Measurements from ENCODE around the gene EVX1. TPM values are rescaled to one million over a fixed set of nuclear protein-coding genes. Genes with fewer than 3 reads are reported as not detected.
A peak's percentile ranks its signal among the peaks of the same experiment; 100 is the strongest.

The EVX1 gene
- total RNA-seq, 1 experiment from 2014 or later, result not detected

DNA sequence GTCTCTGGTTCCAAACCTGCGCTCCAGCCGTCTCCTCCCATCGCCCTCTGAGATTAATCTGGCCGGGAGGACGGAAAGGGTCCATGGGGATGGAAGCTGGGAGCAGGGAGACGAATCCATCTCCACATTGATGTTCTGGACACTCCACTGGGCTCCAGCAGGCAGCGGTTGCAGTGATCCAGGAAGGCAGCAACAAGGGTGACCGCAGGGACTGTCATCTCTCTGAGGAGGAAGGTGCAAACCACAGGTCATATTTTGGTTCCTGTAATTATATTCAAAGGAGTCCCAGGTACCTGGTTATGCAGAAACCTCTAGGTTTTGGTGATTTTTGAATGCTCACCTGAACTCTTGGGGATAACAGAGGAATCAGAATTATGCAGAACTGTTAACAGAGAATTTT is 54.8 kb downstream of the EVX1 start:
- Histone ChIP-seq H4K20me1 (ENCODE audit: control insufficient read depth, insufficient read depth, insufficient read length) (no peaks in the 10 kb centered on the region), H3K9ac (ENCODE audit: extremely low read depth, insufficient read length, low read length) (no peak overlapping the region), H3T11ph (ENCODE audit: low read length) (no peak overlapping the region), H2BK12ac (ENCODE audit: insufficient read length, low read depth, low read length) (no peak overlapping the region), H3K4ac (ENCODE audit: low read depth, low read length) (no peak overlapping the region), H3K27me3 (ENCODE audit: insufficient read depth, low read length) (no peaks in the 10 kb centered on the region), H2BK120ac (ENCODE audit: low read depth, low read length, poor library complexity, severe bottlenecking) (no peak overlapping the region), H3K14ac (ENCODE audit: insufficient read depth, low read length) (peak overlapping the region; percentile 49; the same call in 1 of the 2 replicates), H2BK5ac (ENCODE audit: insufficient read length, low read length) (no peak overlapping the region), H3K23me2 (ENCODE audit: insufficient read length, low read depth, low read length, poor library complexity, severe bottlenecking) (no peaks in the 10 kb centered on the region), H4K8ac (replicated peaks; ENCODE audit: insufficient read length, low read depth, low read length) (no peak overlapping the region), H3K79me1 (ENCODE audit: insufficient read depth, low read depth, low read length, poor library complexity, severe bottlenecking) (no peaks in the 10 kb centered on the region), H3K4me2 (ENCODE audit: insufficient read depth, insufficient read length, low read length) (no peak overlapping the region), H2AK5ac (ENCODE audit: insufficient read length, low read length) (no peak overlapping the region), H3K79me2 (ENCODE audit: insufficient read depth, low read length) (no peaks in the 10 kb centered on the region), H4K5ac (ENCODE audit: insufficient read length, low read depth, low read length) (no peak overlapping the region), H2BK15ac (ENCODE audit: low read depth, low read length) (no peak overlapping the region), H4K91ac (ENCODE audit: insufficient read length, low read depth, low read length) (no peak overlapping the region), H3K56ac (ENCODE audit: insufficient read length, low read depth, low read length) (no peak overlapping the region), H3K18ac (ENCODE audit: insufficient read length, low read depth, low read length) (no peak overlapping the region), H2BK20ac (ENCODE audit: low read depth, low read length, poor library complexity, severe bottlenecking) (no peak overlapping the region), H3K27ac (ENCODE audit: insufficient read length, low read depth, low read length) (no peak overlapping the region), H3K4me1 (ENCODE audit: insufficient read depth, low read length) (no peaks in the 10 kb centered on the region; the same call in 1 of the 2 replicates), H3K9me3 (ENCODE audit: control insufficient read depth, low read depth, low read length) (no peaks in the 10 kb centered on the region), H2AFZ (ENCODE audit: low read length) (peak overlapping the region; percentile 48), H3K23ac (ENCODE audit: insufficient read length, low read depth, low read length) (no peak overlapping the region)
- Mint-ChIP-seq H3K27ac (no peak overlapping the region), H3K4me3 (no peak overlapping the region), H3K36me3 (ENCODE audit: insufficient read depth in 1 of 3, low read depth in 3 of 3) (no peaks in the 10 kb centered on the region), H3K4me1 (peaks cover 3 to 4% of the 10 kb centered on the region in 2 experiments; a peak in 1 of 4 replicates), H3K9me3 (no peaks in the 10 kb centered on the region), H3K27me3 (ENCODE audit: low read depth) (peaks cover 16% of the 10 kb centered on the region)
- DNase-seq, result no peak
- TF ChIP-seq, protein P1, sequence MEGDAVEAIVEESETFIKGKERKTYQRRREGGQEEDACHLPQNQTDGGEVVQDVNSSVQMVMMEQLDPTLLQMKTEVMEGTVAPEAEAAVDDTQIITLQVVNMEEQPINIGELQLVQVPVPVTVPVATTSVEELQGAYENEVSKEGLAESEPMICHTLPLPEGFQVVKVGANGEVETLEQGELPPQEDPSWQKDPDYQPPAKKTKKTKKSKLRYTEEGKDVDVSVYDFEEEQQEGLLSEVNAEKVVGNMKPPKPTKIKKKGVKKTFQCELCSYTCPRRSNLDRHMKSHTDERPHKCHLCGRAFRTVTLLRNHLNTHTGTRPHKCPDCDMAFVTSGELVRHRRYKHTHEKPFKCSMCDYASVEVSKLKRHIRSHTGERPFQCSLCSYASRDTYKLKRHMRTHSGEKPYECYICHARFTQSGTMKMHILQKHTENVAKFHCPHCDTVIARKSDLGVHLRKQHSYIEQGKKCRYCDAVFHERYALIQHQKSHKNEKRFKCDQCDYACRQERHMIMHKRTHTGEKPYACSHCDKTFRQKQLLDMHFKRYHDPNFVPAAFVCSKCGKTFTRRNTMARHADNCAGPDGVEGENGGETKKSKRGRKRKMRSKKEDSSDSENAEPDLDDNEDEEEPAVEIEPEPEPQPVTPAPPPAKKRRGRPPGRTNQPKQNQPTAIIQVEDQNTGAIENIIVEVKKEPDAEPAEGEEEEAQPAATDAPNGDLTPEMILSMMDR (conservative IDR thresholded peaks at IDR 0.05), result no peak
- WGBS (ENCODE audit: extremely low coverage, insufficient read length, low lambda C conversion rate), result no CpG with 5 or more reads among the region's 8 CpGs

Other genes starting within 250 kb of the EVX1 start
- gene HOXA1, start 146.8 kb upstream of the EVX1 start, total RNA-seq (2021), result 0.11 TPM in 1 of 2 replicates, not detected in the other
- not detected in 2 replicates for gene HOXA2, start 140.1 kb upstream of the EVX1 start, total RNA-seq (2021)
- not detected in 2 replicates for gene HOXA4, start 112.0 kb upstream of the EVX1 start, total RNA-seq (2021)
- not detected in 2 replicates for gene HOXA5, start 99.1 kb upstream of the EVX1 start, total RNA-seq (2021)
- not detected in 2 replicates for gene HOXA6, start 95.0 kb upstream of the EVX1 start, total RNA-seq (2021)
- gene HOXA3, start 90.2 kb upstream of the EVX1 start, total RNA-seq (2021), result not detected in 2 replicates
- gene HOXA7, start 86.1 kb upstream of the EVX1 start, total RNA-seq (2021), result not detected in 2 replicates
- not detected in 2 replicates for gene HOXA9, start 77.3 kb upstream of the EVX1 start, total RNA-seq (2021)
- not detected in 2 replicates for gene HOXA10, start 68.5 kb upstream of the EVX1 start, total RNA-seq (2021)
- not detected in 2 replicates for gene HOXA11, start 57.6 kb upstream of the EVX1 start, total RNA-seq (2021)
- not detected in 2 replicates for gene HOXA13, start 42.7 kb upstream of the EVX1 start, total RNA-seq (2021)